Cardiac septum (tissue), 1 donor: ENCODE data around the gene CTSA. TPM values are rescaled to one million over a fixed set of nuclear protein-coding genes. Genes with fewer than 3 reads are reported as not detected.
A peak's percentile ranks its signal among the peaks of the same experiment; 100 is the strongest.

Experiments used
- DNase-seq: peaks from one replicate; pipeline ENCODE4 v3.0.0-alpha.2; 2020; ENCODE audit warnings: low spot score
- intact Hi-C: fragments of 100-400 bp; cut with DNase I; formaldehyde crosslinking; loops from one replicate; pipeline ENCODE4 v1.14.0; 2022
- long read RNA-seq: library from polyadenylated mRNA; unstranded; transcript quantifications from one replicate; pipeline ENCODE4 v2.0.0, GENCODE V29; 2021
- total RNA-seq: library from RNA; stranded (reverse); fragmentation: NEBNext Ultra II Directional; extraction: Animal tissue kit (Norgen Biotek cat#: 25700); gene quantifications from one replicate; pipeline ENCODE4 v1.2.1, GENCODE V29; 2021
- donor health status: DM: no; HTN: no; CAD: no.

Gene CTSA
- 111 TPM for total RNA-seq
- long read RNA-seq, transcript CTSA-204 (15 exons, 2,149 nt), result major isoform, 103 of 201 reads
- long read RNA-seq, transcript CTSA-203 (14 exons, 1,972 nt), result minor isoform, 11 of 201 reads
- long read RNA-seq, transcript CTSA-207 (2 exons, 2,183 nt), result minor isoform, 48 of 201 reads
- long read RNA-seq, partial matches to known transcripts, result 28 of 201 reads
- long read RNA-seq, other reads (novel, unspliced or antisense), result 7 of 201 reads

- peak; percentile 97 for DNase-seq
- intact Hi-C loops, result loop anchor here (1.0 to 2.0 kb wide), 2 partner anchors 44 to 80 kb away; no protein-coding TSS in a partner anchor
Observed at GRCh38 chr20:45890985-45891983, at the start of gene CTSA, which contains the start of gene NEURL2. Gene CTSA (plus strand): TSS chr20:45891335. CDS start chr20:45891569, 234 bp downstream. Gene NEURL2 (minus strand): TSS chr20:45891208. CDS start chr20:45890991, 217 bp downstream.

- intact Hi-C loops, result no loop called here
Observed at GRCh38 chr20:45841407-45842129, 49.6 kb upstream of the CTSA start.

GRCh38 chr20:45842169-45842812, 48.8 kb upstream of the CTSA start:
- intact Hi-C loops, result no loop called here
- DNase-seq, result no peak

More at GRCh38 chr20:45841407-45842129, 49.6 kb upstream of the CTSA start:
- no peak for DNase-seq

- intact Hi-C loops, result no loop called here
- DNase-seq, result no peak
Observed at GRCh38 chr20:45843506-45843905, 47.6 kb upstream of the CTSA start.

- intact Hi-C loops, result no loop called here
- no peak for DNase-seq
Observed at GRCh38 chr20:45845452-45845851, 45.7 kb upstream of the CTSA start.

- intact Hi-C loops, result no loop called here
- no peak for DNase-seq
Observed at GRCh38 chr20:45848421-45848820, 42.7 kb upstream of the CTSA start.

- intact Hi-C loops, result no loop called here
- DNase-seq, result no peak
Observed at GRCh38 chr20:45848969-45849582, 42.1 kb upstream of the CTSA start.

- intact Hi-C loops, result no loop called here
- no peak for DNase-seq
Observed at GRCh38 chr20:45850238-45850637, 40.9 kb upstream of the CTSA start.

- no peak for DNase-seq
Observed at GRCh38 chr20:45850926-45851325, 40.2 kb upstream of the CTSA start.

GRCh38 chr20:45851501-45851900, 39.6 kb upstream of the CTSA start:
- DNase-seq, result no peak
- intact Hi-C loops, result no loop called here

More at GRCh38 chr20:45850926-45851325, 40.2 kb upstream of the CTSA start:
- intact Hi-C loops, result no loop called here

- intact Hi-C loops, result no loop called here
- no peak for DNase-seq
Observed at GRCh38 chr20:45852326-45852725, 38.8 kb upstream of the CTSA start.

GRCh38 chr20:45853484-45853883, 37.7 kb upstream of the CTSA start:
- DNase-seq, result no peak
- intact Hi-C loops, result no loop called here

GRCh38 chr20:45857114-45857881, 33.8 kb upstream of the CTSA start, which contains the start of the genes ACOT8 and ZSWIM3:
Gene ACOT8 (minus strand): TSS chr20:45857392. CDS start chr20:45857315, 77 bp downstream.
Gene ZSWIM3 (plus strand): TSS chr20:45857614. CDS start chr20:45857826, 212 bp downstream.
- DNase-seq, result peak; percentile 95
- intact Hi-C loops, result no loop called here

- intact Hi-C loops, result no loop called here
- DNase-seq, result no peak
Observed at GRCh38 chr20:45857882-45858216, 33.3 kb upstream of the CTSA start.

- intact Hi-C loops, result no loop called here
- DNase-seq, result no peak
Observed at GRCh38 chr20:45859916-45860315, 31.2 kb upstream of the CTSA start.

GRCh38 chr20:45860560-45861220, 30.4 kb upstream of the CTSA start:
- intact Hi-C loops, result no loop called here
- no peak for DNase-seq

- DNase-seq, result no peak
- intact Hi-C loops, result no loop called here
Observed at GRCh38 chr20:45861221-45862075, 29.7 kb upstream of the CTSA start.
